Endothelial cell of umbilical vein (primary cell): ENCODE measurements around the gene CYP19A1. TPM values are rescaled to one million over a fixed set of nuclear protein-coding genes. Genes with fewer than 3 reads are reported as not detected.

Experiments
- BruUV-seq: library from RNA; stranded (reverse); fragments of 400-500 nt; replicated peaks from 2 replicates; lab custom pipeline; 2021; lab: Mats Ljungman, UMichigan
- CTCF ChIA-PET: fragments of 300-600, 350-600 bp; sonication (Branson Sonifier 250); formaldehyde crosslinking; loops from one replicate; lab custom pipeline; 2021; ENCODE audit warnings: antibody characterized with exemption, inconsistent platforms; lab: Charles Lee
- POLR2A ChIA-PET: fragments of 300-600, 350-600 bp; sonication (Branson Sonifier 250); formaldehyde crosslinking; loops from one replicate; lab custom pipeline; 2021; ENCODE audit warnings: antibody characterized with exemption, inconsistent platforms; lab: Charles Lee
- DNase-seq: peaks from one replicate; pipeline ENCODE4 v3.0.0-alpha.2; 2011; ENCODE audit warnings: low read depth, low spot score
- FAIRE-seq: peaks from 2 replicates; lab custom pipeline; 2011; peaks lifted over from hg19 to GRCh38; lab: Jason Lieb, UNC
- H2AFZ ChIP-seq: 2 replicates; pipeline ENCODE4 v1.6.0; 2012; ENCODE audit warnings: low read depth, low read length, control low read depth, inconsistent platforms
- H3K27ac ChIP-seq: 2 replicates; pipeline ENCODE4 v1.5.1; 2011; ENCODE audit warnings: low read depth, mild to moderate bottlenecking, control low read depth, low read length, moderate library complexity; ENCODE audit not compliant: insufficient read depth
- H3K27me3 ChIP-seq, 2 experiments: 2 replicates each; pipeline versions ENCODE4 v1.6.0 to v1.6.1; 2011; ENCODE audit warnings: low read length in 2 of 2, mixed read lengths in 1 of 2; ENCODE audit not compliant: control insufficient read depth in 2 of 2, insufficient read depth in 2 of 2
- H3K36me3 ChIP-seq, 2 experiments: 2 replicates in 1 of 2; 3 replicates in 1 of 2; pipeline ENCODE4 v1.5.1; 2011; ENCODE audit warnings: low read length in 2 of 2, mild to moderate bottlenecking in 1 of 2, moderate library complexity in 1 of 2; ENCODE audit not compliant: control insufficient read depth in 2 of 2, insufficient read depth in 2 of 2; ENCODE audit errors: extremely low read depth in 1 of 2
- H3K4me1 ChIP-seq: 3 replicates; pipeline ENCODE4 v1.5.1; 2011; ENCODE audit warnings: mild to moderate bottlenecking, low read length; ENCODE audit not compliant: control insufficient read depth, insufficient read depth; ENCODE audit errors: extremely low read depth
- H3K4me2 ChIP-seq: 2 replicates; pipeline ENCODE4 v1.6.1; 2011; ENCODE audit warnings: low read length, control low read depth, mixed read lengths; ENCODE audit not compliant: insufficient read depth
- H3K4me3 ChIP-seq, 3 experiments: fragments of 200-600 bp in 1 of 3; sonication (generic), shearing (Covaris generic) in 1 of 3; replicated peaks in 1 of 3; 2 replicates each; pipeline ENCODE4 v1.5.1; 2011 to 2016; ENCODE audit warnings: control low read depth in 3 of 3, low read length in 3 of 3, mild to moderate bottlenecking in 2 of 3, inconsistent platforms in 1 of 3, low read depth in 1 of 3, moderate library complexity in 1 of 3; ENCODE audit not compliant: insufficient read depth in 1 of 3
- H3K79me2 ChIP-seq: 2 replicates; pipeline ENCODE4 v1.6.0; 2012; ENCODE audit warnings: low read length, inconsistent platforms; ENCODE audit not compliant: control insufficient read depth, insufficient read depth
- H3K9ac ChIP-seq: replicated peaks from 2 replicates; pipeline ENCODE3; 2011; ENCODE audit warnings: low read length, control low read depth; ENCODE audit not compliant: insufficient read depth; ENCODE audit errors: extremely low read depth
- H3K9me1 ChIP-seq: replicated peaks from 3 replicates; pipeline ENCODE4 v1.6.0; 2011; ENCODE audit warnings: mild to moderate bottlenecking, low read length; ENCODE audit not compliant: control insufficient read depth, insufficient read depth; ENCODE audit errors: extremely low read depth
- H3K9me3 ChIP-seq: replicated peaks from 2 replicates; pipeline ENCODE4 v1.5.1; 2012; ENCODE audit warnings: low read length, inconsistent platforms; ENCODE audit not compliant: control insufficient read depth, insufficient read depth
- H4K20me1 ChIP-seq: replicated peaks from 2 replicates; pipeline ENCODE3; 2011; ENCODE audit warnings: mild to moderate bottlenecking, low read length; ENCODE audit not compliant: control insufficient read depth, insufficient read depth; ENCODE audit errors: extremely low read depth
- CTCF ChIP-seq, 2 donors: IDR thresholded peaks; 1 replicate in 1 of 2; 2 replicates in 1 of 2; pipeline ENCODE4 v1.5.1; 2011; ENCODE audit warnings: low read length in 2 of 2, mild to moderate bottlenecking in 2 of 2, moderate library complexity in 2 of 2, control low read depth in 1 of 2, inconsistent platforms in 1 of 2, low read depth in 1 of 2; ENCODE audit not compliant: insufficient read depth in 1 of 2; ENCODE audit errors: extremely low read depth in 1 of 2
- EZH2 ChIP-seq: IDR thresholded peaks from 2 replicates; pipeline ENCODE4 v1.6.1; 2012; ENCODE audit warnings: borderline replicate concordance, low read depth, mild to moderate bottlenecking, moderate library complexity, low read length, inconsistent platforms; ENCODE audit not compliant: severe bottlenecking
- FOS ChIP-seq: IDR thresholded peaks from 2 replicates; pipeline ENCODE4 v1.6.1; 2011; ENCODE audit warnings: mild to moderate bottlenecking, low read length, moderate library complexity, borderline replicate concordance; ENCODE audit not compliant: insufficient read depth
- GATA2 ChIP-seq: IDR thresholded peaks from 2 replicates; pipeline ENCODE4 v1.7.0; 2011; ENCODE audit warnings: low read depth, mild to moderate bottlenecking, moderate library complexity, mixed read lengths, low read length; ENCODE audit not compliant: insufficient read length, insufficient read depth
- JUN ChIP-seq: IDR thresholded peaks from 2 replicates; pipeline ENCODE4 v1.6.1; 2011; ENCODE audit warnings: borderline replicate concordance, low read depth; ENCODE audit not compliant: insufficient read length, insufficient read depth
- MAX ChIP-seq: IDR thresholded peaks from 2 replicates; pipeline ENCODE4 v1.6.1; 2011; ENCODE audit not compliant: insufficient read depth, insufficient read length
- MYC ChIP-seq: IDR thresholded peaks from one replicate; pipeline ENCODE4 v1.6.1; 2011; ENCODE audit warnings: mild to moderate bottlenecking, low read depth, low read length
- POLR2A ChIP-seq: IDR thresholded peaks from 2 replicates; pipeline ENCODE4 v1.6.1; 2012; ENCODE audit warnings: low read depth, mild to moderate bottlenecking, control low read depth, low read length
- POLR2AphosphoS5 ChIP-seq: IDR thresholded peaks from 2 replicates; pipeline ENCODE4 v1.6.1; 2012; ENCODE audit warnings: low read depth, mild to moderate bottlenecking, control low read depth, low read length, moderate library complexity; ENCODE audit not compliant: insufficient read depth
- dilution Hi-C: fragments of 300-500 bp; cut with MboI; formaldehyde crosslinking; loops from one replicate; pipeline ENCODE4 v1.15.0; 2019; ENCODE audit warnings: low sequenced_read_pairs; ENCODE audit not compliant: extremely low pct_ligation_motif_present
- intact Hi-C: fragments of 100-400 bp; cut with micrococcal nuclease; formaldehyde crosslinking; loops from one replicate; pipeline ENCODE4 v1.10.0; 2022
- polyA plus RNA-seq, 4 experiments: library from polyadenylated mRNA; depleted of rRNA in 3 of 4; stranded (reverse) in 3 of 4; unstranded in 1 of 4; fragments of >200 nt; gene quantifications; 2 replicates each; pipeline versions ENCODE4 v1.2.1 to v1.2.3, GENCODE V29; 2011 to 2012; ENCODE audit warnings: missing spikeins in 1 of 4
- total RNA-seq: library from RNA; stranded (reverse); gene quantifications from 2 replicates; pipeline ENCODE4 v1.2.3, GENCODE V29; 2021

The CYP19A1 gene
- total and polyA plus RNA-seq, 2 donors (not counting 3 experiments of a cell fraction or from before 2014, with no cell fraction given), result not detected

GRCh38 chr15:51386960-51387698, 48.7 kb upstream of the CYP19A1 start:
- intact Hi-C loops, result no loop called here
- no peak for FAIRE-seq

More at GRCh38 chr15:51386960-51387698, 48.7 kb upstream of the CYP19A1 start:
- Histone ChIP-seq H4K20me1 (no peaks in the 10 kb centered on the region), H3K4me3 (no peak overlapping the region), H3K79me2 (no peaks in the 10 kb centered on the region), H3K27ac (no peak overlapping the region), H3K36me3 (no peaks in the 10 kb centered on the region), H3K9me1 (no peaks in the 10 kb centered on the region), H3K4me1 (no peaks in the 10 kb centered on the region), H3K9ac (no peak overlapping the region), H3K9me3 (no peaks in the 10 kb centered on the region), H3K27me3 (peaks cover 28 to 38% of the 10 kb centered on the region in 2 experiments), H3K4me2 (no peak overlapping the region), H2AFZ (no peak overlapping the region)
- CTCF ChIA-PET, result interaction anchor here (1.0 to 4.5 kb wide), 3 partner anchors 11 to 106 kb away, joined by 3 to 20 read pairs (median 4); no protein-coding TSS in a partner anchor
- BruUV-seq, result no TSS peak
- DNase-seq, result no peak
- POLR2A ChIA-PET, result no interaction called here
- TF ChIP-seq MYC, result no peak
- TF ChIP-seq FOS, result no peak
- no peak for TF ChIP-seq JUN
- no peak for TF ChIP-seq POLR2AphosphoS5
- no peak for TF ChIP-seq CTCF (IDR thresholded peaks at IDR 0.05; ENCODE audit: extremely low read depth in 1 of 2, insufficient read depth in 1 of 2, low read depth in 1 of 2, low read length in 2 of 2)
- TF ChIP-seq POLR2A, result no peak
- no peak for TF ChIP-seq MAX
- no peak for TF ChIP-seq EZH2
- no peak for TF ChIP-seq GATA2
- dilution Hi-C loops, result no loop called here
